Type B pancreatic cell (in vitro differentiated cells): Measurements from ENCODE around the gene CD99. TPM values are rescaled to one million over a fixed set of nuclear protein-coding genes. Genes with fewer than 3 reads are reported as not detected.
"Not testable (repeated sequence)": the region's sequence is repeated elsewhere in the genome, so short reads cannot be mapped to it uniquely, and the experiment has no call there.

Source experiments
- DNase-seq: peaks from one replicate; pipeline ENCODE4 v3.0.0; 2021; ENCODE audit warnings: mixed read lengths; ENCODE audit not compliant: unreplicated experiment; ENCODE audit errors: extremely low spot score
- H3K27ac Mint-ChIP-seq: 2 replicates; pipeline ENCODE4 v1.8.0; 2021; ENCODE audit warnings: mild to moderate bottlenecking, mixed read lengths
- H3K27me3 Mint-ChIP-seq: 2 replicates; pipeline ENCODE4 v1.8.0; 2021; ENCODE audit warnings: mixed read lengths
- H3K36me3 Mint-ChIP-seq: 2 replicates; pipeline ENCODE4 v1.8.0; 2021; ENCODE audit warnings: mixed read lengths
- H3K4me1 Mint-ChIP-seq: one replicate; pipeline ENCODE4 v1.8.0; 2021; ENCODE audit warnings: mixed read lengths; ENCODE audit not compliant: unreplicated experiment
- H3K4me3 Mint-ChIP-seq: 2 replicates; pipeline ENCODE4 v1.8.0; 2021; ENCODE audit warnings: mild to moderate bottlenecking, mixed read lengths
- H3K9me3 Mint-ChIP-seq: 2 replicates; pipeline ENCODE4 v1.8.0; 2021; ENCODE audit warnings: mixed read lengths
- total RNA-seq: library from RNA; stranded (reverse); gene quantifications from 2 replicates; pipeline ENCODE4 v1.2.1, GENCODE V29; 2021; ENCODE audit warnings: low replicate concordance
- TF ChIP-seq, protein P1 (sequence below): fragments of 200-600 bp; sonication (generic); conservative IDR thresholded peaks from 2 replicates; pipeline ENCODE4 v1.5.0; 2021; ENCODE audit warnings: antibody characterized with exemption, mild to moderate bottlenecking

CD99 gene
- total RNA-seq, 1 donor from 2014 or later = 292 TPM

DNA sequence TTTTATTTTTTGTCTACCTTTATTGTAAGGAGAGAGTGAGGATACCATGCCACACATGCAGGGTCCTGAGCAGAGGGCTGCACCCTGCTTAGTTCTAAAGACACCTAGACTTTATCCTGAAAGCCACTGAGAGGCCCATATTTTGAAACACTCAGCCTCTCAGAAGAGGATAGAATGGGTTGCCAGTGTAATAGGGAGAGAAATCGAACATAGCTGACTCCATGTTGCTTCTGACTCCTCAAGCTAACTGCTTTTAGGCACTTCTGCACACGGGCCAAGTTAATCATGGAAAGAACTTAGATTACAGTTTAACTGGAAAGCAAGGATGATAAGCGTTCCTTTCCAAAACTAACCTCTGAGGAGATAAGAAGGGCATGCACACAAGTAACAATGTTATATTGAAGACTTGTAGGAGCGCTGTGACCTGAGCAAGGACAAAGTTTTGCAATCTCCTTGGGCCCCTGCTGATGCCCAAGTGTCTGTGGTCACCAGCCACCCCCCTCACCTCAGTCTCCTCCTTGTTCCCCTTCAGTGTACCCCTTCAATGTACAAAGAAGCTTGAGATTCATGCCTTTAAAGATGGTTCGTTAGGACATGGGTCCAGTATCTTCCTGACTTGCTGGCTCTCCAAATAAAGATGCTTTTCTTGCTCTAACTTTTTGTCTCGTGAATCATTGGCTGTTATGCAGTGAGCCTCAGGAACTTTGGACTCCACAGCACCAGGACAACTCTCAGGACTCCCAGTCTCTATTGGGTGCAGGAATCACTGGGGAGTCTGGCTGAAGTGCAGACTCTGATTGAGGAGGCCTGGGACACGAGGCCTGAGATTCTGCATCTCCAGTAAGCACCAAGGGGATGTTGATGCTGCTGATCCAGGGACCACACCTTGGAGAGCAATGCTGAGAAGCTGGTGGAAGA lies 25.4 kb upstream of the CD99 start:
- Mint-ChIP-seq H3K27ac (no peak overlapping the region), H3K4me3 (no peak overlapping the region)
- no peak for DNase-seq

DNA sequence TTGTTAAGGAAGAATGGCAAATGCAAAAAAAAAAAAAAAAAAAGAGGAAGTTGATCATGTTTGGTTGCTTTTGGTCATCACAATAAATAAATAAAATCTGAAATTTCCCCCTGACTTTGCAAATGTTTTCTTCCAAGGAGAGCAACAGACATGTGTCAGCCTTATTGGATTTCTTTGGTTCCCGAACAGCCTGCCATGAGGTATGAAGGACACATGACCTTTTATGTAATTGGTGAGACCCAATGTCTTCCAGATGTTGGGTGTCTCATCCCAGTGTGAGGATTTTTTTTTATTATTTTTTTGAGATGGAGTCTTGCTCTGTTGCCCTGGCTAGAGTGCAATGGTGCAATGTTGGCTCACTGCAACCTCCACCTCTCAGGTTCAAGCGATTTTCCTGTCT lies 24.6 kb upstream of the CD99 start:
- H3K9me3 Mint-ChIP-seq = no peaks in the 10 kb centered on the region
- H3K36me3 Mint-ChIP-seq = no peaks in the 10 kb centered on the region
- no peaks in the 10 kb centered on the region for H3K27me3 Mint-ChIP-seq
- TF ChIP-seq, protein P1, sequence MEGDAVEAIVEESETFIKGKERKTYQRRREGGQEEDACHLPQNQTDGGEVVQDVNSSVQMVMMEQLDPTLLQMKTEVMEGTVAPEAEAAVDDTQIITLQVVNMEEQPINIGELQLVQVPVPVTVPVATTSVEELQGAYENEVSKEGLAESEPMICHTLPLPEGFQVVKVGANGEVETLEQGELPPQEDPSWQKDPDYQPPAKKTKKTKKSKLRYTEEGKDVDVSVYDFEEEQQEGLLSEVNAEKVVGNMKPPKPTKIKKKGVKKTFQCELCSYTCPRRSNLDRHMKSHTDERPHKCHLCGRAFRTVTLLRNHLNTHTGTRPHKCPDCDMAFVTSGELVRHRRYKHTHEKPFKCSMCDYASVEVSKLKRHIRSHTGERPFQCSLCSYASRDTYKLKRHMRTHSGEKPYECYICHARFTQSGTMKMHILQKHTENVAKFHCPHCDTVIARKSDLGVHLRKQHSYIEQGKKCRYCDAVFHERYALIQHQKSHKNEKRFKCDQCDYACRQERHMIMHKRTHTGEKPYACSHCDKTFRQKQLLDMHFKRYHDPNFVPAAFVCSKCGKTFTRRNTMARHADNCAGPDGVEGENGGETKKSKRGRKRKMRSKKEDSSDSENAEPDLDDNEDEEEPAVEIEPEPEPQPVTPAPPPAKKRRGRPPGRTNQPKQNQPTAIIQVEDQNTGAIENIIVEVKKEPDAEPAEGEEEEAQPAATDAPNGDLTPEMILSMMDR = no peak
- H3K27ac Mint-ChIP-seq = no peak overlapping the region
- no peak for DNase-seq
- H3K4me1 Mint-ChIP-seq = peaks cover 11% of the 10 kb centered on the region
- H3K4me3 Mint-ChIP-seq = no peak overlapping the region

More for the DNA sequence above, 25.4 kb upstream of the CD99 start:
- Mint-ChIP-seq H3K27me3 (no peaks in the 10 kb centered on the region), H3K4me1 (peaks cover 14% of the 10 kb centered on the region), H3K36me3 (no peaks in the 10 kb centered on the region), H3K9me3 (no peaks in the 10 kb centered on the region)
- TF ChIP-seq, protein P1 = no peak

DNA sequence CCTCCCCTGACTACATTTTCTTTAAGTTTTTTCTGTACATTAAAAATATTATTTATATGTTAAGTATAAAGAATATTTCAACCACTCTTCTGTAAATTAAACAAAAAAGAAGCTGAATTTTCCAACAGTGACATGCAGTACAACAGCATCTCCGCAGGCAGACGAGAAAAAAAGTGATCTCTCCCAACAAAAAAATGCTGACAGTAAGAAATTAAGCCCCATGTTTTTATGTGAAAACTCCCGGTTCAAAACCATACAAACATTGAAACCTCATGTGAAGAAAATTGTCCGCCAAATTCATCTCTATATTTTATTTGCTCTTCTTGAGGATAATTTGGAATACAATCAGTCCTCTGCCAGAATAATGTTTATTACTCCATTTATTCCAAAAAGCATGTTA lies 20.1 kb upstream of the CD99 start:
- no peak overlapping the region for H3K27ac Mint-ChIP-seq
- peaks cover 6% of the 10 kb centered on the region for H3K9me3 Mint-ChIP-seq
- no peaks in the 10 kb centered on the region for H3K27me3 Mint-ChIP-seq
- no peak overlapping the region for H3K4me3 Mint-ChIP-seq
- no peaks in the 10 kb centered on the region for H3K4me1 Mint-ChIP-seq
- TF ChIP-seq, protein P1 = no peak
- H3K36me3 Mint-ChIP-seq = no peaks in the 10 kb centered on the region
- no peak for DNase-seq

DNA sequence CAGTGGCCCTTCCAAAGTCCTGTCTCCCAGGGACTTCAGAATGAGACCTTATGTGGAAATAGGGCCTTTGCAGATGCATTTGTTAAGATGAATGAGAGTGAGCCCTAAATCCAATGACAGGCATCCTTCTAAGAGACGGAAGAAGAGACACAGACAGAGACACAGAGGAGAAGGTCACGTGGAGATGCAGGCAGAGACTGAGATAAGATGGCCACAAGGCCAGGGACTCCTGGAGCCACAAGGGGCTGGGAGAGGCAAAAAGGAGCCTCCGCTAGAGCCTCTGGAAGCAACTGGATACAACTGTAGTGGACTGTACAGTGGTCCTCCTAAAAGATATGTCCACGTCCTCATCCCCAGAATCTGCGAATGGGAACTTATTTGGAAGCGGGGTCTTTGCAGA lies 19.0 kb upstream of the CD99 start:
- TF ChIP-seq, protein P1 = no peak

DNA sequence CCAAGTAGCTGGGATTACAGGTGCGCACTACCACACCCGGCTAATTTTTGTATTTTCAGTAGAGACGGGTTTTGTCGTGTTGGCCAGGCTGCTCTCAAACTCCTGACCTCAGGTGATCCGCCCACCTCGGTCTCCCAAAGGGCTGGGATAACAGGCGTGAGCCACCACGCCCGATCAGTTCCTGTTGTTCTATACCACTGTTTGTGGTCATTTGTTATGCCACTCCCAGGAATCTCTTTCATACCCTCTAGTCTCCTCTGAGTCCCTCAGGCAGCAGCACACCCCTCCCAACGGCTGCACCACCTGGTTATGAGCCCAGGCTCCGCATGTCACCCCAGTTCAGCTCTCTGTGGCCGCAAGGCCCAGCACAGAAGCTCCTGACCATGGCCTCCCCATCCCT lies 17.5 kb upstream of the CD99 start:
- Mint-ChIP-seq H3K4me1 (no peaks in the 10 kb centered on the region), H3K36me3 (no peaks in the 10 kb centered on the region), H3K27ac (no peak overlapping the region), H3K4me3 (no peak overlapping the region), H3K9me3 (peaks cover 6% of the 10 kb centered on the region), H3K27me3 (no peaks in the 10 kb centered on the region)
- TF ChIP-seq, protein P1 = no peak
- DNase-seq = no peak

More for the DNA sequence above, 19.0 kb upstream of the CD99 start:
- no peak overlapping the region for H3K27ac Mint-ChIP-seq
- no peak overlapping the region for H3K4me3 Mint-ChIP-seq
- H3K9me3 Mint-ChIP-seq = peaks cover 6% of the 10 kb centered on the region
- H3K27me3 Mint-ChIP-seq = no peaks in the 10 kb centered on the region
- no peak for DNase-seq
- no peaks in the 10 kb centered on the region for H3K4me1 Mint-ChIP-seq
- no peaks in the 10 kb centered on the region for H3K36me3 Mint-ChIP-seq

GRCh38 chrX:2675657-2676200 lies 15.4 kb upstream of the CD99 start:
- not testable (repeated sequence) for H3K4me1 Mint-ChIP-seq, H3K27me3 Mint-ChIP-seq, H3K4me3 Mint-ChIP-seq, H3K9me3 Mint-ChIP-seq, H3K27ac Mint-ChIP-seq, H3K36me3 Mint-ChIP-seq, DNase-seq
